Memory B cell (primary cell): ENCODE measurements around the gene BCLAF1.
"Not testable (repeated sequence)": the region's sequence is repeated elsewhere in the genome, so short reads cannot be mapped to it uniquely, and the experiment has no call there.

ENCODE experiments used
- ATAC-seq: fragments of 150-1000 bp; cut with Tn5 transposase; 2 replicates; pipeline ENCODE4 v1.10.0; 2021; ENCODE audit warnings: low read depth, mild to moderate bottlenecking, moderate library complexity
- DNase-seq, 2 donors: peaks; one replicate each; pipeline ENCODE4 v3.0.0; 2022; ENCODE audit warnings: low spot score in 2 of 2
- H3K27ac Mint-ChIP-seq: one replicate; pipeline ENCODE4 v1.8.0; 2022; ENCODE audit warnings: mild to moderate bottlenecking, moderate library complexity, mixed read lengths
- H3K27me3 Mint-ChIP-seq: one replicate; pipeline ENCODE4 v1.8.0; 2022; ENCODE audit warnings: mixed read lengths
- H3K36me3 Mint-ChIP-seq: one replicate; pipeline ENCODE4 v1.8.0; 2022; ENCODE audit warnings: mild to moderate bottlenecking, mixed read lengths
- H3K4me1 Mint-ChIP-seq: one replicate; pipeline ENCODE4 v1.8.0; 2022; ENCODE audit warnings: mixed read lengths
- H3K4me3 Mint-ChIP-seq: one replicate; pipeline ENCODE4 v1.8.0; 2022; ENCODE audit warnings: mild to moderate bottlenecking, moderate library complexity, mixed read lengths
- H3K9me3 Mint-ChIP-seq: one replicate; pipeline ENCODE4 v1.8.0; 2022; ENCODE audit warnings: mixed read lengths

Gene BCLAF1

GRCh38 chr6:136323431-136324112 lies 33.9 kb upstream of the BCLAF1 start:
- Mint-ChIP-seq H3K27me3 (peaks cover 1% of the 10 kb centered on the region), H3K36me3 (no peaks in the 10 kb centered on the region), H3K4me3 (no peak overlapping the region), H3K9me3 (no peaks in the 10 kb centered on the region), H3K4me1 (no peaks in the 10 kb centered on the region), H3K27ac (no peak overlapping the region)
- DNase-seq (no peak), ATAC-seq (no peak)

DNA sequence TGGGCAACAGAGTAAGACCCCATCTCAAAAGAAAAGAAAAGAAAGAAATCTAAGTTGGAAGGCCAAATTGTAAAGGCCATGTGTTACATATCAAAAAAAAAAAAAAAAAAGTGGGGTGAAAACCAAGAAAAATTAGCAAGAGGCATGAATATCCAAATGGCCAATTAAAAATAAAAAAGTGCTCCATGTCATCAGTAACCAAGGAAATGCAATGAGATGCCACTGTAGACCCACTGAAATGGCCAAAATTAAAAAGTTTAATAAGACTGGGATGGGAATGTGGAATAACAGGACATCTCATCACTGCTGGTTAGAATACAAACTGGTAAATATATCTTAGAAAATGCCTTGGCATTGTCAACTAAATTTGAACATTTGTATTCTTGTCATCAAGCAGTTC lies 30.1 kb upstream of the BCLAF1 start:
- Mint-ChIP-seq H3K4me1 (no peaks in the 10 kb centered on the region), H3K36me3 (no peaks in the 10 kb centered on the region), H3K27me3 (peaks cover 1% of the 10 kb centered on the region), H3K27ac (no peak overlapping the region), H3K4me3 (no peak overlapping the region), H3K9me3 (no peaks in the 10 kb centered on the region)
- DNase-seq (no peak), ATAC-seq (no peak)

GRCh38 chr6:136318676-136319075 lies 29.0 kb upstream of the BCLAF1 start:
- no peaks in the 10 kb centered on the region for H3K9me3 Mint-ChIP-seq
- H3K27me3 Mint-ChIP-seq: peaks cover 1% of the 10 kb centered on the region
- DNase-seq: no peak
- H3K4me1 Mint-ChIP-seq: no peaks in the 10 kb centered on the region
- no peak overlapping the region for H3K4me3 Mint-ChIP-seq
- ATAC-seq: no peak
- H3K36me3 Mint-ChIP-seq: no peaks in the 10 kb centered on the region
- H3K27ac Mint-ChIP-seq: no peak overlapping the region

DNA sequence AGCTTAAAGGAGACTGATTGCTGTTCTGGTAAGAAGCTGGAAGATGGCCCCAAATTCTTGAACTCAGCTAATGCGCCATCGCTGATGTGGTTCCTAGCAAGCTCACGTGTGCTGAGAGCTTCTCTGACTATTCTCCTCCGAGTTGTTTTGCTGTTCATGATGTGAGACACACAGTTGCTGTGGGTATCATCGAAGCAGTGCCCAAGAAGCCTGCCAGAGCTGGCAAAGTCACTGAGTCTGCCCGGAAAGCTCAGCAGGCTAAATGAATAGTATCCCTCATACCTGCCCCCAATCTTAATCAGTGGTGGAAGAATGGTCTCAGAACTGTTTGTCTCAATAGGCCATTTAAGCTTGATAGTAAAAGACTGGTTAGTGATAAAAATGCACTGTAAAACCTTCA lies 28.3 kb upstream of the BCLAF1 start:
- ATAC-seq: no peak
- no peak for DNase-seq
- Mint-ChIP-seq H3K4me3 (no peak overlapping the region), H3K27me3 (peaks cover 4% of the 10 kb centered on the region), H3K9me3 (no peaks in the 10 kb centered on the region), H3K27ac (no peak overlapping the region), H3K36me3 (no peaks in the 10 kb centered on the region), H3K4me1 (no peaks in the 10 kb centered on the region)

GRCh38 chr6:136317021-136317694 lies 27.5 kb upstream of the BCLAF1 start:
- Mint-ChIP-seq H3K4me3 (no peak overlapping the region), H3K27me3 (peaks cover 4% of the 10 kb centered on the region), H3K9me3 (no peaks in the 10 kb centered on the region), H3K27ac (no peak overlapping the region), H3K36me3 (no peaks in the 10 kb centered on the region), H3K4me1 (no peaks in the 10 kb centered on the region)
- DNase-seq (peak; percentile 34 to 59), ATAC-seq (peak; percentile 90)

DNA sequence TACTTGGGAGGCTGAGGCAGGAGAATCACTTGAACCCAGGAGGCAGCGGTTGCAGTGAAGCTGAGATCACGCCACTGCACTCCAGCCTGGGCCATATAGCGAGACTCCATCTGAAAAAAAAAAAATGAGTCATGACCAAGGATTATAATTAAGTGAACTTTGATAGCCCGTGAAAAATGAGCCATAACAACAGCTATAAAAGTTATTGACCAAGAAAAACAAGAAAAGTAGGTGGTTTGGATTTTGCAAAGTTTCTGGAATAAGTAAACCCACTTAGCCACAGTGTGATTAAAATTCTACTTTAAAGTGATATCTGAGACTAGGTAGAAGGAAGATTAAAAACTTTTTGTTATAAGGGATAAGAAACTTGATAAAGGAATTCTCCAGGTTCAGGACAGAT lies 25.9 kb upstream of the BCLAF1 start:
- no peaks in the 10 kb centered on the region for H3K9me3 Mint-ChIP-seq
- H3K27me3 Mint-ChIP-seq: peaks cover 3% of the 10 kb centered on the region
- no peaks in the 10 kb centered on the region for H3K4me1 Mint-ChIP-seq
- no peak overlapping the region for H3K4me3 Mint-ChIP-seq
- DNase-seq (no peak), ATAC-seq (no peak)
- H3K36me3 Mint-ChIP-seq: no peaks in the 10 kb centered on the region
- no peak overlapping the region for H3K27ac Mint-ChIP-seq

DNA sequence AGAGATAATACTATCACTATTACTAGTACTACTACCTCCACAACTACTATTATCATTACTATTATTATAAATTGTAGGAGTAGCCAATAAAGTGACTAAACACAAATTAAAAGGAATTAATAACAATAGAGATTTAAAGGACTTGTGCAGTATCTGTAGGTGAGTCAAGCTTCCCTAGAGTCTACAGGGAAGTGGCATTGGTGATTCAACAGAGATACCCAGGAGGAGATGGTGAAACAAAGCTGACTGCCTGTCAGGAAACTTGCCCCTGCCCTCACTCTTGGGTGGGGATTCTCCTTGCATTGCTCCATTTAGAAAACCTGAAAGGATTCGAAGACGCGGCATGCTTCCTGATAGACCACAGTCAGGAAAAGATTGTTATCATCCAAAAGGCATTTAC lies 23.3 kb upstream of the BCLAF1 start:
- DNase-seq (no peak), ATAC-seq (no peak)
- H3K4me3 Mint-ChIP-seq: no peak overlapping the region
- peaks cover 3% of the 10 kb centered on the region for H3K27me3 Mint-ChIP-seq
- no peaks in the 10 kb centered on the region for H3K36me3 Mint-ChIP-seq
- H3K27ac Mint-ChIP-seq: no peak overlapping the region
- H3K4me1 Mint-ChIP-seq: no peaks in the 10 kb centered on the region
- H3K9me3 Mint-ChIP-seq: no peaks in the 10 kb centered on the region

- ATAC-seq: no peak
- Mint-ChIP-seq H3K27ac (no peak overlapping the region), H3K4me1 (no peaks in the 10 kb centered on the region)
Observed at GRCh38 chr6:136309729-136310311, 20.2 kb upstream of the BCLAF1 start.

GRCh38 chr6:136309171-136309570 lies 19.5 kb upstream of the BCLAF1 start:
- H3K27me3 Mint-ChIP-seq: peaks cover 3% of the 10 kb centered on the region
- no peaks in the 10 kb centered on the region for H3K36me3 Mint-ChIP-seq
- no peak for ATAC-seq
- no peaks in the 10 kb centered on the region for H3K9me3 Mint-ChIP-seq
- no peaks in the 10 kb centered on the region for H3K4me1 Mint-ChIP-seq
- no peak overlapping the region for H3K4me3 Mint-ChIP-seq
- DNase-seq: no peak
- H3K27ac Mint-ChIP-seq: no peak overlapping the region

More at GRCh38 chr6:136309729-136310311, 20.2 kb upstream of the BCLAF1 start:
- H3K36me3 Mint-ChIP-seq: no peaks in the 10 kb centered on the region
- H3K4me3 Mint-ChIP-seq: no peak overlapping the region
- H3K9me3 Mint-ChIP-seq: no peaks in the 10 kb centered on the region
- DNase-seq: no peak
- peaks cover 3% of the 10 kb centered on the region for H3K27me3 Mint-ChIP-seq

- DNase-seq, H3K27me3 Mint-ChIP-seq, H3K27ac Mint-ChIP-seq, ATAC-seq, H3K4me1 Mint-ChIP-seq, H3K36me3 Mint-ChIP-seq, H3K4me3 Mint-ChIP-seq, H3K9me3 Mint-ChIP-seq: not testable (repeated sequence)
Observed at GRCh38 chr6:136308469-136308868, 18.8 kb upstream of the BCLAF1 start.

- ATAC-seq (no peak), DNase-seq (no peak)
- Mint-ChIP-seq H3K36me3 (no peaks in the 10 kb centered on the region), H3K27ac (no peak overlapping the region), H3K4me1 (no peaks in the 10 kb centered on the region), H3K27me3 (no peaks in the 10 kb centered on the region), H3K9me3 (peaks cover 3% of the 10 kb centered on the region), H3K4me3 (no peak overlapping the region)
Observed at GRCh38 chr6:136307351-136307750, 17.7 kb upstream of the BCLAF1 start.

DNA sequence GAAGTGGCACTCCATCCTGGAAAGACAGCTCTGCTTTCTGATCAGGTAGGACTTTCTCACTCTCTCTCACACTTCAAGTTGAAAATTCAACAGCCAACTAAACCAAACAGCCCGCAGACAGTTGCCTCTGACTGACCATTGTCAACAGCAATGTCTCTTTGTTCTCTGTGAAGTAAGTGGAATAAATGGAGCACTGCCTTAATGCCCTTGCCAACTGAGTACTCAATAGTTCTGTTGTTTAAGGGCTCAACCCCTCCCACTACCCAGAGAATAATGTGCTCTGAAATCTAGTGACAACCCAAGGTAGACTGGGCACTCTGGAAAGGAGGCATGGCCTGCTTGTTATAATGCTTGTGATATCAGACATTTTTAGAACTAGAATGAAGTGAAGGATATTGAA lies 16.8 kb upstream of the BCLAF1 start:
- no peak for ATAC-seq
- H3K27ac Mint-ChIP-seq: no peak overlapping the region

DNA sequence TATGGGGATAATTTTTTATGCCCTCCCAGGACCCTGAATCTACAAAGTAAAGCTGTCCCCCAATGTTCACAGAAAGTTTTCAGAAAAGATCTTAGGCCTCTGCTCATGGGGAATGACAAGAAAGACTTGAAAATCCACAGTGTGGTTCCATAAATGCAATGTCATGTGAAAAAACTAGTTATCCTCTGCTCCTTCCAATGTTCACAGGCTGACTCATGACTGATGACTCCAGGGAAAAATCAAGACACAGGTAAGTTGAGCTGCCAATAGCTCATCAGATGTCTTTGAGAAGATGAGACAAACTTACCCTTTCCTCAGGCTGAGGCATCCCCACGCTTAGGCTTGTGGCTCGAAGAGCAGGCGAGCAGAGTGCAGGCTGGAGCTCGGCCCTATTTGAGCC lies 14.8 kb upstream of the BCLAF1 start:
- no peak for ATAC-seq
- DNase-seq: no peak
- no peaks in the 10 kb centered on the region for H3K36me3 Mint-ChIP-seq
- peaks cover 3% of the 10 kb centered on the region for H3K9me3 Mint-ChIP-seq
- H3K4me1 Mint-ChIP-seq: no peaks in the 10 kb centered on the region
- H3K27ac Mint-ChIP-seq: no peak overlapping the region
- no peaks in the 10 kb centered on the region for H3K27me3 Mint-ChIP-seq
- H3K4me3 Mint-ChIP-seq: no peak overlapping the region

More for the DNA sequence above, 16.8 kb upstream of the BCLAF1 start:
- Mint-ChIP-seq H3K9me3 (peaks cover 3% of the 10 kb centered on the region), H3K27me3 (no peaks in the 10 kb centered on the region), H3K4me3 (no peak overlapping the region), H3K4me1 (no peaks in the 10 kb centered on the region), H3K36me3 (no peaks in the 10 kb centered on the region)
- DNase-seq: no peak

DNA sequence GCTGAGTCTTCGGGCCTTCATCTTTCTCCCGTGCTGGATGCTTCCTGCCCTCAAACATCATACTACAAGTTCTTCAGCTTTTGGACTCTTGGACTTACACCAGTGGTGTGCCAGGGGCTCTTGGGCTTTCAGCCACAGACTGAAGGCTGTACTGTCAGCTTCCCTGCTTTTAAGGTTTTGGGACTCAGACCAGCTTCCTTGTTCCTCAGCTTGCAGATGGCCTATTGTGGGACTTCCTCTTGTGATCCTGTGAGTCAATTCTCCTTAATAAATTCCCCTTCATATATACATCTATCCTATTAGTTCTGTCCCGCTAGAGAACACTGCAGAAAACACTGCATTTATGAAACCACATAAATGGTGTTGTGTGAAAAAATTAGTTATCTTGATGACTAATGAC lies 13.9 kb upstream of the BCLAF1 start:
- Mint-ChIP-seq H3K9me3 (peaks cover 3% of the 10 kb centered on the region), H3K27me3 (no peaks in the 10 kb centered on the region), H3K27ac (no peak overlapping the region), H3K4me3 (no peak overlapping the region), H3K36me3 (no peaks in the 10 kb centered on the region), H3K4me1 (no peaks in the 10 kb centered on the region)
- DNase-seq (no peak), ATAC-seq (no peak)

GRCh38 chr6:136294621-136295020 lies 5.0 kb upstream of the BCLAF1 start:
- Mint-ChIP-seq H3K27ac (no peak overlapping the region), H3K4me1 (no peaks in the 10 kb centered on the region), H3K9me3 (no peaks in the 10 kb centered on the region), H3K27me3 (no peaks in the 10 kb centered on the region), H3K36me3 (no peaks in the 10 kb centered on the region), H3K4me3 (no peak overlapping the region)
- DNase-seq: no peak
- no peak for ATAC-seq
